Measurements from ENCODE around the gene RMDN3. TPM values are rescaled to one million over a fixed set of nuclear protein-coding genes. Genes with fewer than 3 reads are reported as not detected.

RMDN3 gene
- total and polyA plus RNA-seq, 2 of the 13 experiments (the other 11 are each of a cell fraction or from before 2014, with no cell fraction given): 16.8 to 19.5 TPM

DNA sequence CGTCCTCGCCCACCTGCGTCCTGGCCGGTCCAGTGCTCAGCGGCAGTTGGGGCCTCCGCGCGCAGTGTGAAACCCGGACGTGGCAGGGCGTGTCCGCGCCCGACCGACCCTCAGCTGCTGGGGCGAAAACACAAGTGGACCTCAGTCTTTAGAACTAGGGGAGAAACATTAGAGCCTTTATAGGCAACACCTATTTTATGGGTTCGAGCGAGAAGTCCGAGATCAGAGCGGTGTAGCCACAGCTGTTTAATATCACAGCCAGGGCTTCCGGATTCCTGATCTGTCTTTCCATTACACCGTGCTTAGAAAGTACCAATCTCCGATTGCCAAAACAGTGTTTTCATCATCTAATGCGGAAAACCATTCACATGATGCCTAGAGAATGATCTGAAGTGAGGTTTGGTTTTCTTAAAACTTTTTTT, 59.6 kb downstream of the RMDN3 start (continued):
- 0 out of 2 replicates have a peak, but pooled peaks have one; percentile 29 for TF ChIP-seq GPN1 (CRISPR knock-in tag; IDR thresholded peaks at IDR 0.05; ENCODE audit: borderline replicate concordance)
- no peak for TF ChIP-seq ZBTB20 (CRISPR knock-in tag; IDR thresholded peaks at IDR 0.05; ENCODE audit: borderline replicate concordance, low read depth)
- TF ChIP-seq SNAPC2 (CRISPR knock-in tag; IDR thresholded peaks at IDR 0.05): no peak
- TF ChIP-seq, protein P1, sequence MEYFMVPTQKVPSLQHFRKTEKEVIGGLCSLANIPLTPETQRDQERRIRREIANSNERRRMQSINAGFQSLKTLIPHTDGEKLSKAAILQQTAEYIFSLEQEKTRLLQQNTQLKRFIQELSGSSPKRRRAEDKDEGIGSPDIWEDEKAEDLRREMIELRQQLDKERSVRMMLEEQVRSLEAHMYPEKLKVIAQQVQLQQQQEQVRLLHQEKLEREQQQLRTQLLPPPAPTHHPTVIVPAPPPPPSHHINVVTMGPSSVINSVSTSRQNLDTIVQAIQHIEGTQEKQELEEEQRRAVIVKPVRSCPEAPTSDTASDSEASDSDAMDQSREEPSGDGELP (IDR thresholded peaks at IDR 0.05; ENCODE audit: borderline replicate concordance, low read depth): peak; percentile 63; the same call in 1 of the 2 replicates
- TF ChIP-seq ZNF577 (CRISPR knock-in tag; IDR thresholded peaks at IDR 0.05; ENCODE audit: borderline replicate concordance, low read depth): no peak
- TF ChIP-seq, protein P2, sequence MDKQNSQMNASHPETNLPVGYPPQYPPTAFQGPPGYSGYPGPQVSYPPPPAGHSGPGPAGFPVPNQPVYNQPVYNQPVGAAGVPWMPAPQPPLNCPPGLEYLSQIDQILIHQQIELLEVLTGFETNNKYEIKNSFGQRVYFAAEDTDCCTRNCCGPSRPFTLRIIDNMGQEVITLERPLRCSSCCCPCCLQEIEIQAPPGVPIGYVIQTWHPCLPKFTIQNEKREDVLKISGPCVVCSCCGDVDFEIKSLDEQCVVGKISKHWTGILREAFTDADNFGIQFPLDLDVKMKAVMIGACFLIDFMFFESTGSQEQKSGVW (CRISPR knock-in tag; IDR thresholded peaks at IDR 0.05; ENCODE audit: borderline replicate concordance): peak; percentile 25; the same call in 1 of the 2 replicates
- TF ChIP-seq BHLHE40 (IDR thresholded peaks at IDR 0.05; ENCODE audit: low read length): no peak
- no peak for TF ChIP-seq ZSCAN29 (CRISPR knock-in tag; conservative IDR thresholded peaks at IDR 0.05)
- TF ChIP-seq ELF1 (CRISPR knock-in tag; IDR thresholded peaks at IDR 0.05): no peak
- TF ChIP-seq, protein P3, sequence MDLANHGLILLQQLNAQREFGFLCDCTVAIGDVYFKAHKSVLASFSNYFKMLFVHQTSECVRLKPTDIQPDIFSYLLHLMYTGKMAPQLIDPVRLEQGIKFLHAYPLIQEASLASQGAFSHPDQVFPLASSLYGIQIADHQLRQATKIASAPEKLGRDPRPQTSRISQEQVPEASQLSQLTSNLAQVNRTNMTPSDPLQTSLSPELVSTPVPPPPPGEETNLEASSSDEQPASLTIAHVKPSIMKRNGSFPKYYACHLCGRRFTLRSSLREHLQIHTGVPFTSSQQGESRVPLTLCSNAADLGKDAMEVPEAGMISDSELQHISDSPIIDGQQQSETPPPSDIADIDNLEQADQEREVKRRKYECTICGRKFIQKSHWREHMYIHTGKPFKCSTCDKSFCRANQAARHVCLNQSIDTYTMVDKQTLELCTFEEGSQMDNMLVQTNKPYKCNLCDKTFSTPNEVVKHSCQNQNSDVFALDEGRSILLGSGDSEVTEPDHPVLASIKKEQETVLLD (CRISPR knock-in tag; IDR thresholded peaks at IDR 0.05; ENCODE audit: low read depth): no peak
- TF ChIP-seq, protein P4, sequence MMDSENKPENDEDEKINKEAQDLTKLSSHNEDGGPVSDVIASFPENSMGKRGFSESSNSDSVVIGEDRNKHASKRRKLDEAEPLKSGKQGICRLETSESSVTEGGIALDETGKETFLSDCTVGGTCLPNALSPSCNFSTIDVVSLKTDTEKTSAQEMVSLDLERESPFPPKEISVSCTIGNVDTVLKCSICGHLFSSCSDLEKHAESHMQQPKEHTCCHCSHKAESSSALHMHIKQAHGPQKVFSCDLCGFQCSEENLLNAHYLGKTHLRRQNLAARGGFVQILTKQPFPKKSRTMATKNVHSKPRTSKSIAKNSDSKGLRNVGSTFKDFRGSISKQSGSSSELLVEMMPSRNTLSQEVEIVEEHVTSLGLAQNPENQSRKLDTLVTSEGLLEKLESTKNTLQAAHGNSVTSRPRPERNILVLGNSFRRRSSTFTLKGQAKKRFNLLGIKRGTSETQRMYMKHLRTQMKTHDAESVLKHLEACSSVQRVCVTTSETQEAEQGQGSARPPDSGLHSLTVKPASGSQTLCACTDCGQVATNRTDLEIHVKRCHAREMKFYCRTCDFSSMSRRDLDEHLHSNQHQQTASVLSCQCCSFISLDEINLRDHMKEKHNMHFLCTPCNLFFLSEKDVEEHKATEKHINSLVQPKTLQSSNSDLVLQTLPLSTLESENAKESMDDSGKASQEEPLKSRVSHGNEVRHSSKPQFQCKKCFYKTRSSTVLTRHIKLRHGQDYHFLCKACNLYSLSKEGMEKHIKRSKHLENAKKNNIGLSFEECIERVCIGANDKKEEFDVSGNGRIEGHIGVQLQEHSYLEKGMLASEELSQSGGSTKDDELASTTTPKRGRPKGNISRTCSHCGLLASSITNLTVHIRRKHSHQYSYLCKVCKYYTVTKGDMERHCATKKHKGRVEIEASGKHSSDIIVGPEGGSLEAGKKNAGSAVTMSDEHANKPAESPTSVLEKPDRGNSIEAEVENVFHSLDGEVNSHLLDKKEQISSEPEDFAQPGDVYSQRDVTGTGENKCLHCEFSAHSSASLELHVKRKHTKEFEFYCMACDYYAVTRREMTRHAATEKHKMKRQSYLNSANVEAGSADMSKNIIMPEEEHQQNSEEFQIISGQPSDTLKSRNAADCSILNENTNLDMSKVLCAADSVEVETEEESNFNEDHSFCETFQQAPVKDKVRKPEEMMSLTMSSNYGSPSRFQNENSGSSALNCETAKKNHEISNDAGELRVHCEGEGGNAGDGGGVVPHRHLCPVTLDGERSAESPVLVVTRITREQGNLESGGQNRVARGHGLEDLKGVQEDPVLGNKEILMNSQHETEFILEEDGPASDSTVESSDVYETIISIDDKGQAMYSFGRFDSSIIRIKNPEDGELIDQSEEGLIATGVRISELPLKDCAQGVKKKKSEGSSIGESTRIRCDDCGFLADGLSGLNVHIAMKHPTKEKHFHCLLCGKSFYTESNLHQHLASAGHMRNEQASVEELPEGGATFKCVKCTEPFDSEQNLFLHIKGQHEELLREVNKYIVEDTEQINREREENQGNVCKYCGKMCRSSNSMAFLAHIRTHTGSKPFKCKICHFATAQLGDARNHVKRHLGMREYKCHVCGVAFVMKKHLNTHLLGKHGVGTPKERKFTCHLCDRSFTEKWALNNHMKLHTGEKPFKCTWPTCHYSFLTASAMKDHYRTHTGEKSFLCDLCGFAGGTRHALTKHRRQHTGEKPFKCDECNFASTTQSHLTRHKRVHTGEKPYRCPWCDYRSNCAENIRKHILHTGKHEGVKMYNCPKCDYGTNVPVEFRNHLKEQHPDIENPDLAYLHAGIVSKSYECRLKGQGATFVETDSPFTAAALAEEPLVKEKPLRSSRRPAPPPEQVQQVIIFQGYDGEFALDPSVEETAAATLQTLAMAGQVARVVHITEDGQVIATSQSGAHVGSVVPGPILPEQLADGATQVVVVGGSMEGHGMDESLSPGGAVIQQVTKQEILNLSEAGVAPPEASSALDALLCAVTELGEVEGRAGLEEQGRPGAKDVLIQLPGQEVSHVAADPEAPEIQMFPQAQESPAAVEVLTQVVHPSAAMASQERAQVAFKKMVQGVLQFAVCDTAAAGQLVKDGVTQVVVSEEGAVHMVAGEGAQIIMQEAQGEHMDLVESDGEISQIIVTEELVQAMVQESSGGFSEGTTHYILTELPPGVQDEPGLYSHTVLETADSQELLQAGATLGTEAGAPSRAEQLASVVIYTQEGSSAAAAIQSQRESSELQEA (CRISPR knock-in tag; IDR thresholded peaks at IDR 0.05; ENCODE audit: not compliant biosample characterization): no peak

Measured in HepG2 (cell line).